Activated CD4-positive, alpha-beta memory T cell treated with anti-CD3 and anti-CD28 coated beads for 36 hours (primary cell): ENCODE data around the gene ALKBH1. TPM values are rescaled to one million over a fixed set of nuclear protein-coding genes. Genes with fewer than 3 reads are reported as not detected.
"Not testable (repeated sequence)": the region's sequence is repeated elsewhere in the genome, so short reads cannot be mapped to it uniquely, and the experiment has no call there.

Source experiments
- CTCF ChIA-PET: fragments of 350-600 bp; sonication (Branson Sonifier 250); formaldehyde crosslinking; loops from one replicate; lab custom pipeline; 2021; ENCODE audit warnings: antibody characterized with exemption, inconsistent platforms; lab: Charles Lee
- POLR2A ChIA-PET: fragments of 350-600 bp; sonication (Branson Sonifier 250); formaldehyde crosslinking; loops from one replicate; lab custom pipeline; 2021; ENCODE audit warnings: antibody characterized with exemption; lab: Charles Lee
- DNase-seq: peaks from one replicate; pipeline ENCODE4 v3.0.0-alpha.2; 2020
- H3K27ac Mint-ChIP-seq: one replicate; pipeline ENCODE4 v1.8.0; 2021; ENCODE audit warnings: mixed read lengths
- H3K27me3 Mint-ChIP-seq: one replicate; pipeline ENCODE4 v1.8.0; 2021; ENCODE audit warnings: mixed read lengths
- H3K36me3 Mint-ChIP-seq: one replicate; pipeline ENCODE4 v1.8.0; 2021; ENCODE audit warnings: mixed read lengths
- H3K4me1 Mint-ChIP-seq: one replicate; pipeline ENCODE4 v1.8.0; 2021; ENCODE audit warnings: low read depth, mixed read lengths
- H3K4me3 Mint-ChIP-seq: one replicate; pipeline ENCODE4 v1.8.0; 2021; ENCODE audit warnings: mild to moderate bottlenecking, mixed read lengths
- H3K9me3 Mint-ChIP-seq: one replicate; pipeline ENCODE4 v1.8.0; 2021; ENCODE audit warnings: mixed read lengths
- intact Hi-C: fragments of 100-400 bp; cut with micrococcal nuclease; formaldehyde crosslinking; loops from one replicate; pipeline ENCODE4 v1.15.1; 2023
- total RNA-seq, 2 experiments: library from RNA; stranded (reverse); gene quantifications; one replicate each; pipeline ENCODE4 v1.2.3, GENCODE V29; 2021

Gene ALKBH1
- 10 to 100 TPM; 13.2 to 16.1 TPM for total RNA-seq

- H3K4me1 Mint-ChIP-seq, result peaks cover 45% of the 10 kb centered on the region
- no peaks in the 10 kb centered on the region for H3K9me3 Mint-ChIP-seq
- intact Hi-C loops, result loop anchor here (1.0 to 10.0 kb wide), 6 partner anchors 53 to 387 kb away; partner anchors contain the start of genes ADCK1, GSTZ1, SAMD15 and SNW1
- CTCF ChIA-PET, result interaction anchor here (0.6 to 2.0 kb wide), 4 partner anchors 249 to 560 kb away, joined by 3 to 10 read pairs (median 4); partner anchors contain the start of genes AHSA1 and SAMD15
- peak within 1 kb of the TSS; percentile 90 for H3K4me3 Mint-ChIP-seq
- no peaks in the 10 kb centered on the region for H3K27me3 Mint-ChIP-seq
- peaks cover 33% of the 10 kb centered on the region for H3K36me3 Mint-ChIP-seq
- H3K27ac Mint-ChIP-seq, result peak within 1 kb of the TSS; percentile 86
- DNase-seq, result peak; percentile 93
- POLR2A ChIA-PET, result interaction anchor here (0.8 to 1.1 kb wide), 3 partner anchors 13 to 331 kb away, joined by 3 read pairs; partner anchors contain the start of genes ADCK1, SAMD15 and TMED8
Observed at GRCh38 chr14:77707724-77708408, at the start of gene ALKBH1, which contains the start of gene SLIRP. Gene ALKBH1 (minus strand): TSS chr14:77708023. CDS start chr14:77708004, 19 bp downstream. Gene SLIRP (plus strand): TSS chr14:77708103. CDS start chr14:77708112, 9 bp downstream.

- H3K9me3 Mint-ChIP-seq, result no peaks in the 10 kb centered on the region
- H3K27ac Mint-ChIP-seq, result peak overlapping the region; percentile 14
- no peak for DNase-seq
- ChIA-PET POLR2A (interaction anchor here (1.9 kb wide), 1 partner anchor 8 kb away, joined by 9 read pairs; the partner anchor contains the start of gene SNW1), CTCF (no interaction called here)
- intact Hi-C loops, result no loop called here
- peaks cover 35% of the 10 kb centered on the region for H3K4me1 Mint-ChIP-seq
- peaks cover 47% of the 10 kb centered on the region for H3K36me3 Mint-ChIP-seq
- H3K4me3 Mint-ChIP-seq, result no peak overlapping the region
- no peaks in the 10 kb centered on the region for H3K27me3 Mint-ChIP-seq
Observed at GRCh38 chr14:77752799-77753516, 45.1 kb upstream of the ALKBH1 start.

GRCh38 chr14:77752266-77752665, 44.4 kb upstream of the ALKBH1 start:
- DNase-seq, result no peak
- Mint-ChIP-seq H3K27me3 (no peaks in the 10 kb centered on the region), H3K27ac (no peak overlapping the region), H3K4me1 (peaks cover 29% of the 10 kb centered on the region), H3K4me3 (no peak overlapping the region), H3K9me3 (no peaks in the 10 kb centered on the region), H3K36me3 (peaks cover 50% of the 10 kb centered on the region)
- CTCF ChIA-PET, result no interaction called here
- intact Hi-C loops, result no loop called here
- POLR2A ChIA-PET, result interaction anchor here (0.5 to 1.9 kb wide), 2 partner anchors 9 to 123 kb away, joined by 3 to 9 read pairs; partner anchors contain the start of gene SNW1

- CTCF ChIA-PET, DNase-seq: not testable (repeated sequence)
Observed at GRCh38 chr14:77747425-77747824, 39.6 kb upstream of the ALKBH1 start.

GRCh38 chr14:77746064-77746702, 38.4 kb upstream of the ALKBH1 start:
- CTCF ChIA-PET, result interaction anchor here (1.7 kb wide), 1 partner anchor 12 kb away, joined by 3 read pairs; no protein-coding TSS in a partner anchor

More at GRCh38 chr14:77747425-77747824, 39.6 kb upstream of the ALKBH1 start:
- H3K9me3 Mint-ChIP-seq, H3K4me3 Mint-ChIP-seq, H3K27me3 Mint-ChIP-seq, POLR2A ChIA-PET, H3K27ac Mint-ChIP-seq, intact Hi-C loops: not testable (repeated sequence)
- H3K4me1 Mint-ChIP-seq, result peaks cover 25% of the 10 kb centered on the region
- peaks cover 43% of the 10 kb centered on the region for H3K36me3 Mint-ChIP-seq

GRCh38 chr14:77741438-77741837, 33.6 kb upstream of the ALKBH1 start:
- H3K4me3 Mint-ChIP-seq, result no peak overlapping the region
- peaks cover 29% of the 10 kb centered on the region for H3K36me3 Mint-ChIP-seq
- peaks cover 50% of the 10 kb centered on the region for H3K4me1 Mint-ChIP-seq
- CTCF ChIA-PET, result interaction anchor here (0.9 kb wide), 1 partner anchor 283 kb away, joined by 3 read pairs; no protein-coding TSS in a partner anchor
- no peak for DNase-seq
- intact Hi-C loops, result no loop called here
- H3K9me3 Mint-ChIP-seq, result no peaks in the 10 kb centered on the region
- POLR2A ChIA-PET, result interaction anchor here (1.1 to 1.6 kb wide), 2 partner anchors 19 to 59 kb away, joined by 4 to 5 read pairs; partner anchors contain the start of genes ADCK1 and SNW1
- H3K27ac Mint-ChIP-seq, result peak overlapping the region; percentile 67
- no peaks in the 10 kb centered on the region for H3K27me3 Mint-ChIP-seq

More at GRCh38 chr14:77746064-77746702, 38.4 kb upstream of the ALKBH1 start:
- intact Hi-C loops, result no loop called here
- POLR2A ChIA-PET, result no interaction called here
- H3K27me3 Mint-ChIP-seq, result no peaks in the 10 kb centered on the region
- no peaks in the 10 kb centered on the region for H3K9me3 Mint-ChIP-seq
- no peak for DNase-seq
- no peak overlapping the region for H3K27ac Mint-ChIP-seq
- peaks cover 30% of the 10 kb centered on the region for H3K4me1 Mint-ChIP-seq
- no peak overlapping the region for H3K4me3 Mint-ChIP-seq
- peaks cover 44% of the 10 kb centered on the region for H3K36me3 Mint-ChIP-seq

- Mint-ChIP-seq H3K36me3 (peaks cover 40% of the 10 kb centered on the region), H3K27ac (peak overlapping the region; percentile 84), H3K4me1 (peaks cover 50% of the 10 kb centered on the region), H3K4me3 (no peak overlapping the region), H3K9me3 (no peaks in the 10 kb centered on the region), H3K27me3 (no peaks in the 10 kb centered on the region)
- peak; percentile 66 for DNase-seq
- CTCF ChIA-PET, result no interaction called here
- intact Hi-C loops, result loop anchor here (1.0 to 10.0 kb wide), 4 partner anchors 23 to 364 kb away; partner anchors contain the start of genes SAMD15, SNW1 and TMED8
- POLR2A ChIA-PET, result interaction anchor here (1.0 to 1.9 kb wide), 3 partner anchors 22 to 24 kb away, joined by 4 to 7 read pairs (median 7); partner anchors contain the start of gene SNW1
Observed at GRCh38 chr14:77738559-77739250, 30.9 kb upstream of the ALKBH1 start.

- peaks cover 7% of the 10 kb centered on the region for H3K4me1 Mint-ChIP-seq
- no peaks in the 10 kb centered on the region for H3K9me3 Mint-ChIP-seq
- H3K27me3 Mint-ChIP-seq, result no peaks in the 10 kb centered on the region
- no peak overlapping the region for H3K4me3 Mint-ChIP-seq
- peak overlapping the region; percentile 32 for H3K27ac Mint-ChIP-seq
- intact Hi-C loops, result loop anchor here (10.0 kb wide), 1 partner anchor 356 kb away; the partner anchor contains the start of genes SAMD15 and TMED8
- DNase-seq, result no peak
- peaks cover 60% of the 10 kb centered on the region for H3K36me3 Mint-ChIP-seq
- CTCF ChIA-PET, result no interaction called here
- POLR2A ChIA-PET, result no interaction called here
Observed at GRCh38 chr14:77730976-77731497, 23.2 kb upstream of the ALKBH1 start.

GRCh38 chr14:77722301-77722700, 14.5 kb upstream of the ALKBH1 start:
- CTCF ChIA-PET, result no interaction called here
- DNase-seq, result no peak
- POLR2A ChIA-PET, result no interaction called here
- Mint-ChIP-seq H3K4me1 (no peaks in the 10 kb centered on the region), H3K27ac (peak overlapping the region; percentile 18), H3K9me3 (no peaks in the 10 kb centered on the region), H3K4me3 (no peak overlapping the region), H3K27me3 (no peaks in the 10 kb centered on the region), H3K36me3 (peaks cover 56% of the 10 kb centered on the region)
- intact Hi-C loops, result no loop called here

GRCh38 chr14:77721437-77721836, 13.6 kb upstream of the ALKBH1 start:
- no peak overlapping the region for H3K27ac Mint-ChIP-seq
- H3K36me3 Mint-ChIP-seq, result peaks cover 52% of the 10 kb centered on the region
- POLR2A ChIA-PET, result no interaction called here
- DNase-seq, result no peak
- no peaks in the 10 kb centered on the region for H3K9me3 Mint-ChIP-seq
- CTCF ChIA-PET, result no interaction called here
- no peak overlapping the region for H3K4me3 Mint-ChIP-seq
- intact Hi-C loops, result no loop called here
- no peaks in the 10 kb centered on the region for H3K27me3 Mint-ChIP-seq
- no peaks in the 10 kb centered on the region for H3K4me1 Mint-ChIP-seq
